Measurements from ENCODE around the gene DIS3L2.

- TF ChIP-seq CTCF (IDR thresholded peaks at IDR 0.05; ENCODE audit: low read length) = no peak
- no peak for TF ChIP-seq EZH2 (IDR thresholded peaks at IDR 0.05; ENCODE audit: borderline replicate concordance, low read length)
Observed at GRCh38 chr2:232104076-232104646, 142.6 kb downstream of the DIS3L2 start.

All from OCI-LY1 (cell line).